Measurements from ENCODE around the gene FAF1. TPM values are rescaled to one million over a fixed set of nuclear protein-coding genes. Genes with fewer than 3 reads are reported as not detected.
"Not testable (repeated sequence)": the region's sequence is repeated elsewhere in the genome, so short reads cannot be mapped to it uniquely, and the experiment has no call there.

The FAF1 gene
- total RNA-seq, 2 donors from 2014 or later = 60.3 to 66.7 TPM

- H3K4me3 ChIP-seq = no peak overlapping the region
- no peak for TF ChIP-seq CTCF (IDR thresholded peaks at IDR 0.05)
- DNase-seq = no peak
These were observed 61.3 kb downstream of the FAF1 start for GRCh38 chr1:50898773-50899172.

GRCh38 chr1:50894340-50894739 lies 65.7 kb downstream of the FAF1 start:
- no peak overlapping the region for H3K27ac ChIP-seq

More at GRCh38 chr1:50898773-50899172, 61.3 kb downstream of the FAF1 start:
- Histone ChIP-seq H3K9ac (ENCODE audit: low read depth in 2 of 2, low read length in 2 of 2) (no peak overlapping the region), H3K9me3 (no peaks in the 10 kb centered on the region), H3K36me3 (no peaks in the 10 kb centered on the region), H3K27me3 (no peaks in the 10 kb centered on the region), H3K27ac (no peak overlapping the region), H3K4me1 (no peaks in the 10 kb centered on the region)
- intact Hi-C loops (cut with DNase I) = loop anchor here (10.0 kb wide), 1 partner anchor 114 kb away; no protein-coding TSS in a partner anchor

GRCh38 chr1:50893466-50893865 lies 66.6 kb downstream of the FAF1 start:
- Histone ChIP-seq H3K9me3 (no peaks in the 10 kb centered on the region), H3K36me3 (no peaks in the 10 kb centered on the region), H3K27me3 (no peaks in the 10 kb centered on the region), H3K9ac (ENCODE audit: low read depth in 2 of 2, low read length in 2 of 2) (no peak overlapping the region), H3K4me1 (no peaks in the 10 kb centered on the region), H3K27ac (no peak overlapping the region), H3K4me3 (no peak overlapping the region)
- TF ChIP-seq CTCF (IDR thresholded peaks at IDR 0.05) = no peak
- intact Hi-C loops (cut with DNase I) = loop anchor here (10.0 kb wide), 1 partner anchor 109 kb away; no protein-coding TSS in a partner anchor
- DNase-seq = no peak

More at GRCh38 chr1:50894340-50894739, 65.7 kb downstream of the FAF1 start:
- intact Hi-C loops (cut with DNase I) = loop anchor here (10.0 kb wide), 1 partner anchor 110 kb away; no protein-coding TSS in a partner anchor
- Histone ChIP-seq H3K4me3 (no peak overlapping the region), H3K9ac (ENCODE audit: low read depth in 2 of 2, low read length in 2 of 2) (no peak overlapping the region), H3K9me3 (no peaks in the 10 kb centered on the region), H3K36me3 (no peaks in the 10 kb centered on the region), H3K27me3 (no peaks in the 10 kb centered on the region), H3K4me1 (no peaks in the 10 kb centered on the region)
- no peak for DNase-seq
- TF ChIP-seq CTCF (IDR thresholded peaks at IDR 0.05) = no peak

GRCh38 chr1:50887555-50887954 lies 72.5 kb downstream of the FAF1 start:
- H3K4me1 ChIP-seq; H3K36me3 ChIP-seq; H3K9ac ChIP-seq (ENCODE audit: low read depth in 2 of 2, low read length in 2 of 2); DNase-seq; H3K27ac ChIP-seq; H3K27me3 ChIP-seq; H3K4me3 ChIP-seq; H3K9me3 ChIP-seq; intact Hi-C loops (cut with DNase I): not testable (repeated sequence)

GRCh38 chr1:50880373-50880772 lies 79.7 kb downstream of the FAF1 start:
- no peaks in the 10 kb centered on the region for H3K27me3 ChIP-seq
- no peak overlapping the region for H3K27ac ChIP-seq
- no peaks in the 10 kb centered on the region for H3K4me1 ChIP-seq
- intact Hi-C loops (cut with DNase I) = no loop called here
- H3K36me3 ChIP-seq = no peaks in the 10 kb centered on the region
- no peak overlapping the region for H3K4me3 ChIP-seq
- no peaks in the 10 kb centered on the region for H3K9me3 ChIP-seq
- DNase-seq = no peak
- H3K9ac ChIP-seq (ENCODE audit: low read depth in 2 of 2, low read length in 2 of 2) = no peak overlapping the region
- TF ChIP-seq CTCF (IDR thresholded peaks at IDR 0.05) = no peak

GRCh38 chr1:50879137-50879536 lies 80.9 kb downstream of the FAF1 start:
- Histone ChIP-seq H3K27ac (no peak overlapping the region), H3K4me3 (no peak overlapping the region), H3K27me3 (no peaks in the 10 kb centered on the region), H3K9ac (ENCODE audit: low read depth in 2 of 2, low read length in 2 of 2) (no peak overlapping the region), H3K9me3 (no peaks in the 10 kb centered on the region), H3K4me1 (no peaks in the 10 kb centered on the region), H3K36me3 (no peaks in the 10 kb centered on the region)
- intact Hi-C loops (cut with DNase I) = no loop called here
- TF ChIP-seq CTCF (IDR thresholded peaks at IDR 0.05) = no peak
- no peak for DNase-seq
